NCI-H69 (cell line): ENCODE measurements around the gene RDH16.
"Not testable (repeated sequence)": the region's sequence is repeated elsewhere in the genome, so short reads cannot be mapped to it uniquely, and the experiment has no call there.

Experiments
- DNase-seq: peaks from one replicate; lab custom pipeline; 2025; lab: John Stamatoyannopoulos, UW

Gene RDH16

GRCh38 chr12:56916996-56917333, 40.4 kb downstream of the RDH16 start:
- no peak for DNase-seq

DNA sequence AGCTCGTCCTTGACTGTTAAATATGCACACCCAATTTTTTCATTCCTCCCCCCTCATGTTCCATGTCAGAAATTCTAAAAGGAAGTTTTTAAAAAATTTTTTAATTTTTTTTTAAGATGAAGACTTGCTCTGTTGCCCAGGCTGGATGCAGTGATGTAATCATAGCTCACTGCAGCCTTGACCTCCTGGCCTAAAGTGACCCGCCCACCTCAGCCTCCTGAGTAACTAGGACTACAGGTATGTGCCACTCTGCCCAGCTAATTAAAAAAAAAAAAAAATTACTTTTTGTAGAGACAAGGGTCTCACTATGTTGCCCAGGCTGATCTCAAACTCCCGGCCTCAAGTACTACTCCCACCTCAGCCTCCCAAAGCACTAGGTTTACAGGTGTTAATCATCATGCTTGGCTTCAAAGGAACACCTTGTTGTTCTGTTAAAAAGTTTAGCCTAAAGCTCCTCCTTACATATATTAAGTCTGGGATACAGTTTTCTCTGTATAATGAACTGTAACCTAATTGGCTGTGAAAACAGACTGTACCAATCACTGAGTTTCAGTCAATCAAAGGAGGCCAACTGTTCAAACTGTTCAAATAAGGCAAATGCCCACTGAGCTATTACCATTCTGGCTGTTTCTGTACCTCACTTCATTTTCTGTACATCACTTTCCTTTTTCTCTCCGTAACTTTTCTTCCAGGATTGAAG, 41.0 kb downstream of the RDH16 start:
- no peak for DNase-seq

DNA sequence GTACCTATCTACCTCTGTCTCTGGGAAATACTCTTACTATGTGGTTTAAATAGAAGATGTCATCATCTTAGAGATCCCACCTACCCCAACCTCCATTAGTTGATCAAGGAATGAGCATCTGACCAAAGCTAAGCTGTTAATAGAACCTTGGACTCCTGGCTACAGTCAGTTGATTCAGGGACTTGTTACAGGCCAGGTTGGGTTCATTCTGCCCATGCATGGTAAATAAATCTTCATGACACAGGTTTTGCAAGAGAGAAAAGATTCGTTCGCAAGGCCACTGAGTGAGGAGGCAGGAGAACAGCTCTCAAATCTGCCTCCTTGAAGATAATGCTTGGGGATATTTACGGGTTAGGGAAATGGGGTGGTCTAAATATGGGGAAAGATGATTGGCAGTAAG, 42.7 kb downstream of the RDH16 start:
- no peak for DNase-seq

DNA sequence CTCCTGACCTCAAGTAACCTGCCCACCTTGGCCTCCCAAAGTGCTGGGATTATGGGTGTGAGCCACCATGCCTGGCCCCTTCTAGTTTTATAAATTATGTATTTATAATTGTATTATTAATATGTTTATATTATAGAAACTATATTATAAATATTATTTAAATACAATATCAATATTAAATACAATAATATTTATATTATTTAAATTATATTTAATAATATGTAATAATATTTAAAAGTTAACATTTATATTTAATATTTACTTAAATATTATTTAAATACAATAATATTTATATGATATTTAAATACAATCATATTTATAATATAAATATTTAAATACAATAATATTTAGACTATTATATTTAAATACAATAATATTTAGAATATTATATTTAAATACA, 43.2 kb downstream of the RDH16 start:
- DNase-seq: no peak

DNA sequence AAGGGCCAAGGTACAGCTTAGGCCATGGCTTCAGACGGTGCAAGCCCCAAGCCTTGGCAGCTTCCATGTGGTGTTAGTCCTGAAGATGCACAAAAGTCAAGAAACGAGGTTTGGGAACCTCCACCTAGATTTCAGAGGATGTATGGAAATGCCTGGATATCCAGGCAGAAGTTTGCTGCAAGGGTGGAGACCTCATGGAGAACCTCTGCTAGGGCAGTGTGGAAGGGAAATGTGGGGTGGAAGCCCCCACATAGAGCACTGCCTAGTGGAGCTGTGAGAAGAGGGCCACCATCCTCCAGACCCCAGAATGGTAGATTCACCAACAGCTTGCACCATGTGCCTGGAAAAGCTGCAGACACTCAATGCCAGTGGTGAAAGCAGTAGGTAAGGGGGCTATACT, 48.0 kb downstream of the RDH16 start:
- DNase-seq: not testable (repeated sequence)

GRCh38 chr12:56908136-56908535, 49.3 kb downstream of the RDH16 start:
- DNase-seq: no peak

- DNase-seq: no peak
These were observed 51.6 kb downstream of the RDH16 start for GRCh38 chr12:56905852-56906251.

- DNase-seq: no peak
These were observed 54.0 kb downstream of the RDH16 start for GRCh38 chr12:56903374-56903773.
